Measurements from ENCODE around the gene SEMA3E. TPM values are rescaled to one million over a fixed set of nuclear protein-coding genes. Genes with fewer than 3 reads are reported as not detected.

SEMA3E gene
- total and polyA plus RNA-seq, 4 donors, result 1.0 to 23.5 (median 3.1) TPM

DNA sequence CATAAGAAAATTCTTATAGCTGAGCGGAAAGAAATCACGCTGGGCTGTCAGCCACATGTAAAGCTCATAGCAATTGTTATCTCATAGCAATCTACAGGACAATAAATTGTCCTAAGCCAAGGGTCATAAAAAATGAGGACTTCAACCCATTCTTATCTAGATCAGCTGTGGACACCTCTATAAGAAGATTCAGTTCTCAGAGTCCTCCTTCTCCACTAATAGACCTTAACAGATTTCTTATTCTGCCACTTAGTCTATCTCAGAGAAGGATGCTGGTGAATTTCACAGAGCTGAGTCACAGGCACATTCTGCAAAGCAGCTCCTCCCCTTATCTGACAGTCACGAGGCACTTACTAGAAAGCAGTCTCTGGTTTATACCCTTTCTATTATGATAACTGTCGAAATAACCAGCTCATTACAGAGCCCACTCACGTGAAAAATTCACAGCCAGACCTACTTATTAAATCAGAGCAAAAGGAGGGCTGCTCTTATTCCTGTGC, 300.9 kb downstream of the SEMA3E start:
- DNase-seq, result peak in 1 of 3 donors; percentile 2
- 56 to 70% methylated on average over 5 of the region's 5 CpGs for WGBS, 2 donors
- TF ChIP-seq, protein P1, sequence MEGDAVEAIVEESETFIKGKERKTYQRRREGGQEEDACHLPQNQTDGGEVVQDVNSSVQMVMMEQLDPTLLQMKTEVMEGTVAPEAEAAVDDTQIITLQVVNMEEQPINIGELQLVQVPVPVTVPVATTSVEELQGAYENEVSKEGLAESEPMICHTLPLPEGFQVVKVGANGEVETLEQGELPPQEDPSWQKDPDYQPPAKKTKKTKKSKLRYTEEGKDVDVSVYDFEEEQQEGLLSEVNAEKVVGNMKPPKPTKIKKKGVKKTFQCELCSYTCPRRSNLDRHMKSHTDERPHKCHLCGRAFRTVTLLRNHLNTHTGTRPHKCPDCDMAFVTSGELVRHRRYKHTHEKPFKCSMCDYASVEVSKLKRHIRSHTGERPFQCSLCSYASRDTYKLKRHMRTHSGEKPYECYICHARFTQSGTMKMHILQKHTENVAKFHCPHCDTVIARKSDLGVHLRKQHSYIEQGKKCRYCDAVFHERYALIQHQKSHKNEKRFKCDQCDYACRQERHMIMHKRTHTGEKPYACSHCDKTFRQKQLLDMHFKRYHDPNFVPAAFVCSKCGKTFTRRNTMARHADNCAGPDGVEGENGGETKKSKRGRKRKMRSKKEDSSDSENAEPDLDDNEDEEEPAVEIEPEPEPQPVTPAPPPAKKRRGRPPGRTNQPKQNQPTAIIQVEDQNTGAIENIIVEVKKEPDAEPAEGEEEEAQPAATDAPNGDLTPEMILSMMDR (IDR thresholded peaks at IDR 0.05; ENCODE audit: control extremely low read depth, extremely low read depth), result no peak
- H3K27ac ChIP-seq (ENCODE audit: low read depth in 1 of 2, low read length in 1 of 2), result no peak overlapping the region
- no peak overlapping the region for H3K9ac ChIP-seq (ENCODE audit: insufficient read depth in 1 of 2, low read length in 2 of 2)
- no peaks in the 10 kb centered on the region for H3K36me3 ChIP-seq (ENCODE audit: control insufficient read depth in 4 of 4, insufficient read depth in 4 of 4, low read length in 4 of 4)
- peaks cover 0 to 3% (median 1%) of the 10 kb centered on the region in 4 donors for H3K9me3 ChIP-seq (ENCODE audit: control insufficient read depth in 4 of 4, insufficient read depth in 3 of 4, low read length in 3 of 4)
- H3K27me3 ChIP-seq (ENCODE audit: control insufficient read depth in 3 of 3, insufficient read depth in 3 of 3, low read length in 2 of 3), result no peaks in the 10 kb centered on the region
- no peak overlapping the region for H3K4me3 ChIP-seq
- no peak for ATAC-seq (ENCODE audit: insufficient read depth, low FRiP score)
- H3K4me1 ChIP-seq (ENCODE audit: control insufficient read depth in 5 of 5, insufficient read depth in 5 of 5, low read length in 5 of 5), result no peaks in the 10 kb centered on the region

DNA sequence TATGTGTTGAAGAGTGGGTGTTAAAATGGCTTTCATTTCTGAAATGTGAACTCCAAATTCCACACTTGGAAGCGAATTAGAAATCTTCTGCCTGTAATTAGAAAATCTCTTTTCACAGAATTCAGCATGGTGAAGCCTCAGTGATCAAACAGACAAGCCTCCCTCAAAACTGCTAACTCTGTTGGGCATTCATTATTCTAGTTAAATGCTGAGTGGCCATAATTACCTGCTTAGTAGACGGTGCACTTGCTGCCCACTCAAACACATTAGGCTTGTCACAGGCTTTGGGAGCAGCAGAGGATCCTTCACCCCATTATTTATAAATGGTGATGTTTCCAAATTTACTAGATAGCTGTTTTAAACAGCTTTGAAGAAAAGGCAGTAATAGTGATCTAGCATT, 309.0 kb downstream of the SEMA3E start:
- ATAC-seq (ENCODE audit: insufficient read depth, low FRiP score) (no peak), DNase-seq (no peak)
- H3K9ac ChIP-seq (ENCODE audit: insufficient read depth in 1 of 2, low read length in 2 of 2), result no peak overlapping the region
- H3K4me1 ChIP-seq (ENCODE audit: control insufficient read depth in 5 of 5, insufficient read depth in 5 of 5, low read length in 5 of 5), result no peaks in the 10 kb centered on the region
- peaks cover 0 to 2% (median 0%) of the 10 kb centered on the region in 3 donors for H3K27me3 ChIP-seq (ENCODE audit: control insufficient read depth in 3 of 3, insufficient read depth in 3 of 3, low read length in 2 of 3)
- WGBS, 2 donors, result 62 to 63% methylated on average over 2 of the region's 2 CpGs
- H3K36me3 ChIP-seq (ENCODE audit: control insufficient read depth in 4 of 4, insufficient read depth in 4 of 4, low read length in 4 of 4), result no peaks in the 10 kb centered on the region
- no peak overlapping the region for H3K4me3 ChIP-seq
- TF ChIP-seq, protein P1 (IDR thresholded peaks at IDR 0.05; ENCODE audit: control extremely low read depth, extremely low read depth), result no peak
- H3K27ac ChIP-seq (ENCODE audit: low read depth in 1 of 2, low read length in 1 of 2), result no peak overlapping the region
- no peaks in the 10 kb centered on the region for H3K9me3 ChIP-seq (ENCODE audit: control insufficient read depth in 4 of 4, insufficient read depth in 3 of 4, low read length in 3 of 4)

DNA sequence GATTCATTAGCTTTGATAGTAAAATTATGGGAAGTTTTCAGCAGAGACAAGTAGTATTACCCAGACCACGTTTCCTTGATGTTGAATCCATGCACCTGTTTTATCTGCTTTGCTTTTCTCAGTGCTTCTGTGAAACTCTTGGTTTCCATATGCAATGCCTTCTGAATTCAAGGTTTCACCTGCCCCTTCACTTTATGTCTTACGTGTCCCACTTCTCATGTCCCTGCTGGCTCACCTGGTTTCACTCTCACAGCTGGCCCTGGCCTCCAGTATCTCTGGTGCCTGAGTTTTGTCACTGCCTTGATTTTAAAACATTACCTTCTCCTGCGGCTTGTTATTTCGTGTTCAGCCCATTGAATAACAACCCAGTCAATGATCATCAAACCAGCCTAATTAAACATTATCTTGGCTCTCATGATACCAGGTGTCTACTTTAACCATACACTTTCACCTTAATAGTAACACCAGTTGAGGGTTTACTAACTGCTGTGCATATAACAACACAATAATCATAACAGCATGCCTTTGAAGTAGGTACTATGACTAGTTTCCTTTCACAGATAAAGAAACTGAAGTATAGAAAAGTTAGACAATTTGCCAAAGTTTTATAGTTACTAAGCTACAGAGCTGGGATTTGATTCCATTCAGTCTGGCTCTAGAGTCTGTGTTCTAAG, 310.5 kb downstream of the SEMA3E start:
- no peaks in the 10 kb centered on the region for H3K4me1 ChIP-seq (ENCODE audit: control insufficient read depth in 5 of 5, insufficient read depth in 5 of 5, low read length in 5 of 5)
- WGBS, 2 donors, result 77 to 78% methylated on average over 4 of the region's 4 CpGs
- TF ChIP-seq, protein P1 (IDR thresholded peaks at IDR 0.05; ENCODE audit: control extremely low read depth, extremely low read depth), result no peak
- H3K9me3 ChIP-seq (ENCODE audit: control insufficient read depth in 4 of 4, insufficient read depth in 3 of 4, low read length in 3 of 4), result no peaks in the 10 kb centered on the region
- DNase-seq (no peak), ATAC-seq (ENCODE audit: insufficient read depth, low FRiP score) (no peak)
- H3K9ac ChIP-seq (ENCODE audit: insufficient read depth in 1 of 2, low read length in 2 of 2), result no peak overlapping the region
- H3K4me3 ChIP-seq, result no peak overlapping the region
- peaks cover 0 to 2% (median 0%) of the 10 kb centered on the region in 3 donors for H3K27me3 ChIP-seq (ENCODE audit: control insufficient read depth in 3 of 3, insufficient read depth in 3 of 3, low read length in 2 of 3)
- no peaks in the 10 kb centered on the region for H3K36me3 ChIP-seq (ENCODE audit: control insufficient read depth in 4 of 4, insufficient read depth in 4 of 4, low read length in 4 of 4)
- H3K27ac ChIP-seq (ENCODE audit: low read depth in 1 of 2, low read length in 1 of 2), result no peak overlapping the region

Data from lung (tissue), 12 donors.